ENCODE data around the gene TMEM135.
"Not testable (repeated sequence)": the region's sequence is repeated elsewhere in the genome, so short reads cannot be mapped to it uniquely, and the experiment has no call there.

TMEM135 gene

GRCh38 chr11:87020764-87021365 is 16.9 kb upstream of the TMEM135 start:
- no peak for DNase-seq

- no peak for DNase-seq
These were observed 15.5 kb upstream of the TMEM135 start for GRCh38 chr11:87022254-87022653.

GRCh38 chr11:87022738-87023137 is 15.0 kb upstream of the TMEM135 start:
- DNase-seq: no peak

GRCh38 chr11:87026415-87026814 is 11.3 kb upstream of the TMEM135 start:
- not testable (repeated sequence) for DNase-seq

GRCh38 chr11:87030458-87031054 is 7.2 kb upstream of the TMEM135 start:
- DNase-seq: no peak

- DNase-seq: no peak
These were observed 6.1 kb upstream of the TMEM135 start for GRCh38 chr11:87031433-87032170.

- DNase-seq: no peak
These were observed 4.2 kb upstream of the TMEM135 start for GRCh38 chr11:87033561-87033960.

- DNase-seq: no peak
These were observed 1.7 kb upstream of the TMEM135 start for GRCh38 chr11:87035976-87036583.

- DNase-seq: no peak
These were observed 831 bp upstream of the TMEM135 start for GRCh38 chr11:87036756-87037449.

GRCh38 chr11:87038235-87038977 is 672 bp downstream of the TMEM135 start:
- DNase-seq: no peak

- no peak for DNase-seq
These were observed 1.6 kb downstream of the TMEM135 start for GRCh38 chr11:87039371-87039770.

- DNase-seq: no peak
These were observed 6.2 kb downstream of the TMEM135 start for GRCh38 chr11:87043894-87044293.

GRCh38 chr11:87046824-87047223 is 9.1 kb downstream of the TMEM135 start:
- DNase-seq: no peak

GRCh38 chr11:87056091-87056490 is 18.4 kb downstream of the TMEM135 start:
- DNase-seq: no peak

GRCh38 chr11:87057749-87058148 is 20.0 kb downstream of the TMEM135 start:
- DNase-seq: no peak

- no peak for DNase-seq
These were observed 22.1 kb downstream of the TMEM135 start for GRCh38 chr11:87059596-87060390.

GRCh38 chr11:87061766-87062165 is 24.0 kb downstream of the TMEM135 start:
- DNase-seq: no peak

- DNase-seq: no peak
These were observed 26.2 kb downstream of the TMEM135 start for GRCh38 chr11:87063982-87064381.

GRCh38 chr11:87072787-87073186 is 35.1 kb downstream of the TMEM135 start:
- no peak for DNase-seq

- DNase-seq: no peak
These were observed 38.6 kb downstream of the TMEM135 start for GRCh38 chr11:87076260-87076783.

GRCh38 chr11:87076874-87077429 is 39.2 kb downstream of the TMEM135 start:
- DNase-seq: no peak
